IPS-11a (cell line): ENCODE data around the gene LHFPL6.

Experiments used
- H3K4me3 ChIP-seq: one replicate; pipeline ENCODE4 v1.5.1; 2013; ENCODE audit warnings: low read depth, low read length, control low read depth

Gene LHFPL6

DNA sequence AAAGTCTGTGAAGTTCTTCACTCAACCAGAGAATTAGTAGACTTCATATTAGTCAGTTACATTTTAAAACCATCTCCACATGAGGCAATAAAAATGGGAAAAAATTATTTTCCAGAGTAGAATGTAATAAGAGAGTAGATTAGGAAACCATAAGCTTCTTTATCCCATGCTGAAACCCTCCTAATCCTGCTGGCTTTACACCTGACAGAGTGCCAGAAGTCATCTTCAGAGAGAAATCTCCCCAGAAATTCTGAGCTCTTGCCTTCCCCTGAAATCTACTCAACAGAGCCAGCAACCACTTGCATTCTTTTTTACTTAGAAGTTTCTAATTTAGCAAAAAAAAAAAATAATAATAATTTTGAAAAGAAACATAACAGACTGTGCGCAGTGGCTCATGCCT lies 284.8 kb downstream of the LHFPL6 start:
- no peak overlapping the region for H3K4me3 ChIP-seq

DNA sequence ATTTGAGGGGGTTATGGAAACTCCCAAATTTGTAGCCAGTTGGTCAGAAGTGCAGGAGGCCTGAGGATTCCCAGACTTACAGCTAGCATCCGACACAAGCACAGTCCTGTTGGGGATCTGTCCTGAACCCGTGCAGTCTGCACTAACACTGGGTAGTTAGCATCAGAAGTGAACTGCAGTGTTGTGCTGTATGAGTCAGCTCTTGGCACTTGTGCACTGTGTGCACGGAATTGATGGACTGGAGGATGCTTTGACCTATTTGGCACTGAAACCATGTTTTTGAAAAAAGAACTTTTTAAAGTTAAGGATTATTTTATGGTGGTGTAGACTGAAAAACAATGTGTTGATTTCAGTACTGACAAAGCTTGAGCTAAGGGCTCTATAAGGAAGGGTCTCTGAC lies 285.7 kb downstream of the LHFPL6 start:
- no peak overlapping the region for H3K4me3 ChIP-seq

DNA sequence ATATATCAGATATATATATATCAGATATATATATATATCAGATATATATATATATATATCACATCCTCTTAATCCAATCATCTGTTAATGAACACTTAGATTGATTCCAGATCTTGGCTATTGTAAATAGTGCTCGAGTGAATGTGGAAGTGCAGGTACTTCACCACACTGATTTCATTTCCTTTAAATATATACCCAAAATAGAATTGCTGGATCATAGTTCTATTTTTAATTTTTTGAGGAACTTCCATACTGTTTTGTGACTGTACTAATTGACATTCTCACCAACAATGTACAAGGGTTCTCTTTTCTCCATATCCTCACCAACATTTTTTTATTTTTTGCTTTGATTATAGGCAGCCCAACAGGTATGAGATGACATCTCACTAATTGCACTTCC lies 287.2 kb downstream of the LHFPL6 start:
- H3K4me3 ChIP-seq: no peak overlapping the region

DNA sequence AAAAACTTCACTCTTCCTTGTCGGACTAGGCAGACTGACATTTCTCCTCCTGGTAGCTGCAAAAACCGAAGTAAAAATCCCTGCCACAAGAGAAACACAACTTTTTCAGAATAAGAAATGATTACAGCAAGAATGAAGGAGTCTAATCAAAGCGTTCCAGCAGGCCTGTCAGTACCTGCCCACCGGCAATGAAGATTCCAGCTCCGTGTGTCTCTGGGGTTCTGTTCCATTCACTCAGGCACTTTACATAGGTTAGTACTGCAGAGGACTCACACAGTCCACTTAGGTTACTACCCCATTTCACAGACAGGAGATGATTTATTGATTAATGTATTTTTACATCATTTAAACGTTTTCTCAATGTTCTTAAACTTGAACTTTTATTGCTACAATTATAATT lies 289.3 kb downstream of the LHFPL6 start:
- no peak overlapping the region for H3K4me3 ChIP-seq

DNA sequence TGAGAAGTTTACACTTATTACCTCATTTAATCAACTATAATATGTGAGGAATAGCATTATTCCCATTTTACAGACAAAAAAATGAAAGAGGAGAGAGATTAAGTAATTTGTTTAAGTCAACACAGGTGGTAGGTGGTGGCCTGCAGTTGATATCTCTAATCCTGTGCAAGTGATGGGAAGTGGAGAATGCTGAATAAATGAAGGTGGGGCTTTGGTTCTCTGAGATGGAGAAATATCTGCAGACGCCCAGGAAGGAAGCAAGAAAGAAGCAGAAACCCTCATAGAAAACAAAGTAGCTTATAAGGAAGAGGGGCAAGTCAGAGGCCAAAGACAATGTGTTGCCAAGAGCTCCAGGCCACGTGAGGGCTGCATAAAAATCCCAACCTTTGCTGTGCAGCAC lies 290.4 kb downstream of the LHFPL6 start:
- no peak overlapping the region for H3K4me3 ChIP-seq

DNA sequence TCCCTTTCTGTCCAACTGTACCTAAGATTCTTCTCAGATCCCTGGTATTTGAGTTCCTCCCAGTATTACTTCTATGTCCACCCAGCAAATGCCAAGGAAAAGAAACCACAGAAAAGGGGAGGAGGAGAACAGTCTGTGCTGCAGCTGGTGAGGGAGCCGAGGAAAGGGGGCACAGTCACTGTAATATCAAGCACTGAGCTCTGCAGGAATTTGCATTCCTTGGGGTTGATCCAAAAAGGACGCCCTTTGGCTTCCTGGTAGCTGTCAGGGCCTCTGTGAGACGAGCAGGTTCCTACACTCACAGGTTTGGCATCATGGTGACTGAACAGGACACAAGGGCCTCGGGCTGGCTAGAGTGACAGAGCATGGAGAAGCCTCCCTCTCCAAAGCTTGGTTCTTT lies 291.4 kb downstream of the LHFPL6 start:
- H3K4me3 ChIP-seq: no peak overlapping the region

DNA sequence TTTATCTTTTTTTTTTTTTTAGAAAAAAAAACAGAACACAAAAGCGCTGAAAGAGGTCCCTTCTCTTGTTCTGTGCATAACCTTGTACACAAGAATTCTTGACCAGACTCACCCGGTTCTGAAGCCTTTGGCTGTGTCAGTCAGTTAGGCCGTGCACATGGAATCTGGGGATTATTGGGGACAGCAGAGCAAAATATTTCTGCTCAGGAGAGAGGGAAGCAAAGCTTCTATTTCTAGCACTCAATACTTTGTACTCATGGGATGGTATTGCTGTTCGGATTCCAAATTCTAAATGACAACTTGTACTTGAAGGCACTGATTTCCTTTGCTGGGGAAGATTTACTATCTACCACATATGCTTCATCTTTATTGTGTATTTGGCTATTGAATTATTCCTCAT lies 292.0 kb downstream of the LHFPL6 start:
- no peak overlapping the region for H3K4me3 ChIP-seq

DNA sequence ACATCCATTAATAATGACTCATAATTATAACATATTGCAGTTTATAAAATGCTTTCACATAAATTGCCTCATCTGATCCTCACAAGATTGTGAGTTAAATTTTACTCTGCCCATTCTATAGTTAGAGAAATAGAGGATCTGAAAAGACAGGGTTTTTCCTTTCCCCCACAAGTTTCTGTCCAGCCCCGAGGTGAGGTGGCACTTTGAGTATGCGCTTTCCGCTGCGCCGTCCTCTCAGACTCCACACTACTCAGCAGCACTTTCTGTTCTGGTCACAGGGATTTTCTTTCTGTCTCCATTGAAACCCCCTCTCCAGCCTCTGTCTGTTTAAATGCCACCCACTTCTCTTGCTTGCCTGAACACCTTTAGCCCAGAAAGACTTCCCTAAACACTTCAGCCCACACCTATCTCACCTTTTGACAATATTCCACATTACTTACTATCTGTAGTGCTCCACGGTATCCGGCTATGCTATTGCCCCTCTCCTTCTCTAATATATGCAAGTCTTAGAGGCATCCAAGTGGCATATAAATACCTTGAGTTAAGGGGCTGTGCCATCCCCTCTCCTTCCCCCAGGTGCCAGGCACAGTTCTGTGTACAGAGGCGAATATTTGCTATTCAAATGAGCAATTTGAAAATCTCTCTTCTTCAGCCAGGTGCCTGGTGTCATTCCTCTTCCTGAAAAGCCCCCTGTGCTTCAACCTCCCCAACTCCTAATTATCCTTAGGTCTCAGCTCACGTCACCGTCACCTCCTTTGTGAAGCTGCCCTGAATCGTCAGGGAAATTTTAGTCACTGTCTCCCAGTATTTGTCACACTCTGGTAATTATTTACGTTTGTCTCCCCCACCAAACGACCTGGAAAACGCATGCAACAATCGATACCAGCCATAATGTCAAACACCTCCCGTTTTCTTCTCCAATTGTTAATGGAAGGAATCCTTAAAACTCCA lies 296.1 kb downstream of the LHFPL6 start:
- H3K4me3 ChIP-seq: no peak overlapping the region

DNA sequence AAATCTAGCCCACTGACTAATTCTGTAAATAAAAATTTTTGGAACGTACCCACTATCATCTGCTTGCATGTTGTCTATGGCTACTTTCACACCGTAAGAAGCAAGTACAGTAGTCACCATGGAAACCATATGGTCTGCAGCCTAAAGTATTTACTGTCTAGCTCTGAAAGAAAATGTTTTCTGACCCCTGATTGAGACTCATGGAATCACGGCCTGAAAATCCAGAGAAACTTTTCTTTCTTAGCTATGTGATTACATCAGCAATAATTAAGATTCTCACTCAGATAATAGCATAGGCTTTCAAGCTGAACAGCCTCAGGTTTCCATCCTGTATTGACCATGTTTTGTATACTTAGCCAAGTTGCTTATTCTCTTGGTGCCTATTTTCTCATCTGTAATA lies 300.2 kb downstream of the LHFPL6 start:
- no peak overlapping the region for H3K4me3 ChIP-seq

DNA sequence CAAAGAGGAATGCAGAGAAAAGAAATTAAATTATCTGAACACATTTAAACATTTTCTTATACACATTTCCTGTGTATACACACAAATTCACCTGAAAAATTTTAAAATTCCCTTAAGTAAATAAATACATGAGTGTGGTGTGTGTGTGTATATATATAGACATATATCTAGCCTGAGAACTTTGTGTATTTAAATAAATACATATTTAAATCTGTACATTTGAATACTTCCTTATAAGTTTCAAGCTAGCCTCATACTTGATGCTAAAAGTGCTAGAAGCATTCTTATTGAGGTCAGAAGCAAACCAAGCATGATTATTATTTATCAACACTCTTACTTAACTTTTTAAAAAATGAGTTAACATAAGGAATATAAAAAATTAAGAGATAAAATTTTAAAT lies 304.0 kb downstream of the LHFPL6 start:
- H3K4me3 ChIP-seq: no peak overlapping the region

DNA sequence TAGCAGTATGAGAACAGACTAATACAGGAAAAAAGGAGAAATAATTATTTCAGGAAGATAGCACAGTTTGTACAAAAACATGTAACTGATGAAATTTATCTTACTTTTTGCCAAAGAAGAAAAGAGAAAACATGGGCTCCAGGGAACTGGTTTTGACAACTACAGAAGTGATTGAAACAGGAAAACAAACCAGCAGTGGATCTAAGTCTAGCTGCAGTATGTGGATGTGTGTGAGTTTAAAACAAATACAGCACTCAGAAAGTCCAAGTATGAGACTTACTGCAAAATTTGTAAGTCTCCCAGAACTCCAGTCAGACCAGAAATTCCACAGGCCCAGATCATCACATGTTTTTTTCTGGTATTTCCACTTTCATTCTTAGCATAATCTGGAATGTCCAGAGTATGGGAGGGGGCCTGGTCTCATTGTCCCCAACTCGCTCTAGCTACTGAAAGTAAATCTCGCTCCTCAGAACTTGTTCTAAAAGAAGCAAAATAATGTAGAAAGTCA lies 305.3 kb downstream of the LHFPL6 start:
- H3K4me3 ChIP-seq: no peak overlapping the region

DNA sequence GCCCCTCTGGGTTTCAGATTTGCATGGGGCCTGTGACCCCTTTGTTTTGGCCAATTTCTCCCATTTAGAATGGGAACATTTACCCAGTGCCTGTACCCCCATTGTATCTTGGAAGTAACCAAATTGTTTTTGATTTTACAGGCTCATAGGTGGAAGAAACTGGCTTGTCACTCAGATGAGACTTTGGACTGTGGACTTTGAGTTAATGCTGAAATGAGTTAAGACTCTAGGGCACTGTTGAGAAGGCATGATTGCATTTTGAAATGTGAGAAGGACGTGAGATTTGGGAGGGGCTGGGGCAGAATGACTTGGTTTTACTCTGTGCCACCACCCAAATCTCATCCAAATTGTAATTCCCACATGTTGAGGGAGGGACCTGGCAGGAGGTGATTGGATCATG lies 306.0 kb downstream of the LHFPL6 start:
- no peak overlapping the region for H3K4me3 ChIP-seq

DNA sequence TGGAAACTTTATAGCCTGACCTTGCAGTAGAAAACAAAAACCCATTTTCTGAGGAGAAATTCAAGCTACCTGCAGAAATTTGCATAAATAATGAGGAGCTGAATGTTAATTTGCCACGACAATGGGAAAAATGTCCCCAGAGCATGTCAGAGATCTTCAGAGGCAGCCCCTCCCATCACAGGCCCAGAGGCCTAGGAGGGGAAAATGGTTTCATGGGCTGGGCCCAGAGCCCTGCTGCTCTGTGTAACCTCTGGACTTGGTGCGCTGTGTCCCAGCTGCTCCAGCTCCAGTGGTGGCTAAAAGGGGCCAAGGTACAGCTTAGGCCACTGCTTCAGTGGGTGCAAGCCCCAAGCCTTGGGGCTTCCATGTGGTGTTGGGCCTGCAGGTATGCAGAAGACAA lies 306.8 kb downstream of the LHFPL6 start:
- H3K4me3 ChIP-seq: no peak overlapping the region
